HG02678 (cell line): ENCODE measurements around the gene NUDT19.
A peak's percentile ranks its signal among the peaks of the same experiment; 100 is the strongest.
"Not testable (repeated sequence)": the region's sequence is repeated elsewhere in the genome, so short reads cannot be mapped to it uniquely, and the experiment has no call there.

Experiments
- ATAC-seq: cut with Tn5 transposase; IDR thresholded peaks from one replicate; pipeline ENCODE4 v1.9.1; 2021; ENCODE audit warnings: mild to moderate bottlenecking, moderate library complexity; ENCODE audit not compliant: unreplicated experiment

The NUDT19 gene

DNA sequence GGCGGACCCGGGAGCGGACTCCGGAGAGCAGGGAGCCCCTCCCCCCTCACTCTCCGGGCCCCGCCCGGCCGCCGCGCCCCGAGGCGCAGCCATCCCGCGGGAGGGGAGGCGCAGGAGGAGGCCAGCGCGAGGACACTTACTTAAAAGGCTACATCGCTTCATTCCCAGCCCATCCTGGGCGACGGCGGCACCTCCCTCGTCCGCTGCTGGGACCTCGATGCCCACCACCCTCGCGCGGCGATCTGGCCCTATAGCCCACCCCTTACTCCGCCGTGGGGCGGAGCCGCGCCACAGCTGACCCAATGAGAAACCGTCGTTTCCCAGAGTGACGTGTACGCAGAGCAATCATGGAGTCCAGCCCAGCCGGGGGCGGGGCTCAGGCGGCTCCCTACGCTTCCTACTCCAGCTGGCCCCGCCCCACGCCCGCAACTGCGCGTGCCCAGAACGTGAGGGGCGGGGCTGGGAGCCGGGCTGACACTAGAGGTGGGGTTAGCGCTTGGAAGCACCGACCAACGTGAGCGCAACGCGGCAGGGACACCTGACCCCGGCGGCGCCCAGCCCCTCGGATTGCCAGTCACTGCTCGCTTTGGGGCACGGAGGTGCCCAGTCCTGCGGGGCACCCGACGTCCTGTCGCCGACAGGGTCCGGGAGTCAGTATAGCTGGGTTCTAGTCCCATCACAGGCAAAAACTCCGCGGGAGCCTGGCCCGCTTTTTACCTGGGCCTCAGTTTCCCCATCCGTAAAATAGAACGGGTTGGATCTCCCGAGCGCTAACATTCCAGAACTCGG is 16.5 kb upstream of the NUDT19 start, which contains the start of gene ANKRD27:
Gene ANKRD27 (minus strand): TSS at position 250 of the 789 bp plus-strand sequence. CDS start 16,165 bp downstream, outside the sequence.
- ATAC-seq, result peak; percentile 97

- ATAC-seq, result no peak
These were observed 15.9 kb upstream of the NUDT19 start, which contains the start of gene RGS9BP for GRCh38 chr19:32675720-32676185. RGS9BP (plus strand) TSS chr19:32675848; CDS start chr19:32676264, 416 bp downstream.

DNA sequence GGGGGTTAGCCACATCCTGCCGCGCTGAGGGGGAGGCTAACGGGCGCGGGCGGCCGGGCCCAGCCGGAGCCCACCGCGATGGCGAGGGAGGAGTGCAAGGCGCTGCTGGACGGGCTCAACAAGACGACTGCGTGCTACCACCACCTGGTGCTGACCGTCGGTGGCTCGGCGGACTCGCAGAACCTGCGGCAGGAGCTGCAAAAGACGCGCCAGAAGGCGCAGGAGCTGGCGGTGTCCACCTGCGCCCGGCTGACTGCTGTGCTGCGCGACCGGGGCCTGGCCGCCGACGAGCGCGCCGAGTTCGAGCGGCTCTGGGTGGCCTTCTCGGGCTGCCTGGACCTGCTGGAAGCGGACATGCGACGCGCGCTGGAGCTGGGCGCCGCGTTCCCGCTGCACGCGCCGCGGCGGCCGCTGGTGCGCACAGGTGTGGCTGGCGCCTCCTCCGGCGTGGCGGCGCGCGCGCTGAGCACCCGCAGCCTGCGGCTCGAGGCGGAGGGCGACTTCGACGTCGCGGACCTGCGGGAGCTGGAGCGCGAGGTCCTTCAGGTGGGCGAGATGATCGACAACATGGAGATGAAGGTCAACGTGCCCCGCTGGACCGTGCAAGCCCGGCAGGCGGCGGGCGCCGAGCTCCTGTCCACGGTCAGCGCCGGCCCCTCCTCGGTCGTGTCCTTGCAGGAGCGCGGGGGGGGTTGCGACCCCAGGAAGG is 15.3 kb upstream of the NUDT19 start:
- ATAC-seq, result no peak

GRCh38 chr19:32676895-32677359 is 14.7 kb upstream of the NUDT19 start:
- no peak for ATAC-seq

- ATAC-seq, result no peak
These were observed 14.0 kb upstream of the NUDT19 start for GRCh38 chr19:32677657-32678056.

DNA sequence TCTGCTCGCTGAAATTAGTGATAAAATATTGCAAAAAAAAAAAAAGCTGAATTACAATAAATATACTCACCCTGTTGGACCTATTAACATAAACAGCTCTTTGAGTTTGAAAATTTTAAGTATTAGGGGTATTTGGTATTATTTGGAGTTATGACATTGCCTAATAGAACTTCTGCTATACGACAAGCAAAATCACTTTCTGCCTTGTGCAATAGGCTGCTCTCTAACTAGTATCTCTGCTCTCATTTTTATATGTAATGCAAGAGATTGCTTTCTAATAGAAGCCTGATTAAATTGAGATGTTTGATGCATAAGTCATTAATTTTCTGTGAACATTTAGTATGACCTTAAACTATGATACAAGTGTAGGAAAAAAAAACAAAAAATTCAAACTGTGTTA is 10.6 kb upstream of the NUDT19 start:
- no peak for ATAC-seq

GRCh38 chr19:32682317-32682716 is 9.3 kb upstream of the NUDT19 start:
- no peak for ATAC-seq

GRCh38 chr19:32686847-32687475 is 4.7 kb upstream of the NUDT19 start:
- no peak for ATAC-seq

- no peak for ATAC-seq
These were observed 3.9 kb upstream of the NUDT19 start for GRCh38 chr19:32687681-32688080.

DNA sequence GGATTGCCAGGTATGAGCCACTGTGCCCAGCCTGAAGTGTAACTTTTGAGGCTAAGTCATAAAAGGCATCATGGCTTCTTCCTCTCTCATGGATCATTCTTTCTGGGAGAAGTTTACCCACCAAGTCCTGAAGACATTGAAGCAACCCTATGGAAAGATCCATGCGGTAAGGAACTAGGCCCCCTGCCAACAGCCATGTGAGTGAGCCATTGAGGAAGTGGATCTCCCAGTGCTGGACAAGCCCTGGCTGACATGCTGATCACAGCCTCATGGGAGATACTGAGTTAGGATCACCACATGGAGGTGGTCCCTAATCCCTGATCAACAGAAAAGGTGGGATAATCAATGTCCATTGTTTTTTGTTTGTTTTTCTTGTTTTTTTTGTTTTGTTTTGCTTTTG is 3.3 kb upstream of the NUDT19 start:
- ATAC-seq, result no peak

DNA sequence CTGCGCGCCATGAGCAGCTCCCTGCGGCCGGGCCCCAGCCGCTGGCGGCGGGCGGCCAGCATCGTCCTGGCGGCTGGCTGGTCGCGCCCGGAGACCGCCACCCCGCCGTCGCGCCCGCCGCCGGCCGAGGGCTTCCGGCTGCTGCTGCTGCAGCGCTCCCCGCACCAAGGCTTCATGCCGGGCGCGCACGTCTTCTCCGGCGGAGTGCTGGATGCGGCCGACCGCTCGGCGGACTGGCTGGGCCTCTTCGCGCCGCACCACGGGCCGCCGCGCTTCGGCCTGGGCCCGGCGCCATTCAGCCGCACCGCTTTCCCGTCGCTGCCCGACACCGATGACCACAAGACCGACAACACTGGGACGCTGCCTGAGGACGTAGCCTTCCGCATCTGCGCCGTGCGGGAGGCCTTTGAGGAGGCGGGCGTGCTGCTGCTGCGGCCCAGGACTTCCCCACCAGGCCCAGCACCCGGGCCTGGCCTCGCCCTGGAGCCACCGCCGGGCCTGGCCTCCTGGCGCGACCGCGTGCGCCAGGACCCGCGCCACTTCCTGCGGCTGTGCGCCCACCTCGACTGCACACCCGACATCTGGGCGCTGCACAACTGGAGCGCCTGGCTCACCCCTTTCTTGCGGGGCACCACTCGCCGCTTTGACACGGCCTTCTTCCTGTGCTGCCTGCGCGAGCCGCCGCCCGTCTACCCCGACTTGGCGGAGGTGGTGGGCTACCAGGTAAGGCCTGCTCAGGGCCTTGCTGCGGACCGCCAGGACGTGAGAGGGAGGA is 518 bp downstream of the NUDT19 start:
- peak; percentile 60 for ATAC-seq

DNA sequence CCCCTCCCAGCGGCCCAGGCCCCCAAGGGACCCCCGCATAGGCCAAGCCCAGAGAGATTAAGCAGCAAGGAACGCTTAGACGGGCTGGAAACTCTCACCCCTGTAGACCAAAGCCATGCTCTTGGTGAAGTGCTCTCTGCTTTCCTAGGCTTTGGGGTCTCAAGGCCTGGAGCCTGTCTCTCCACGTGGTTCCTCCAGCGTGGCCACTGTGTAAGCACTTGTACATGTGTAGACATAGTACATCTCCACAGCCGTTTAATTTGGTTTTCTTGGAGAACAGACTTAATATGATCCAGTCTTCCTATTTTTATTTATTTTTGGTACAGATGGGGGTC is 1.1 kb downstream of the NUDT19 start:
- ATAC-seq, result no peak

DNA sequence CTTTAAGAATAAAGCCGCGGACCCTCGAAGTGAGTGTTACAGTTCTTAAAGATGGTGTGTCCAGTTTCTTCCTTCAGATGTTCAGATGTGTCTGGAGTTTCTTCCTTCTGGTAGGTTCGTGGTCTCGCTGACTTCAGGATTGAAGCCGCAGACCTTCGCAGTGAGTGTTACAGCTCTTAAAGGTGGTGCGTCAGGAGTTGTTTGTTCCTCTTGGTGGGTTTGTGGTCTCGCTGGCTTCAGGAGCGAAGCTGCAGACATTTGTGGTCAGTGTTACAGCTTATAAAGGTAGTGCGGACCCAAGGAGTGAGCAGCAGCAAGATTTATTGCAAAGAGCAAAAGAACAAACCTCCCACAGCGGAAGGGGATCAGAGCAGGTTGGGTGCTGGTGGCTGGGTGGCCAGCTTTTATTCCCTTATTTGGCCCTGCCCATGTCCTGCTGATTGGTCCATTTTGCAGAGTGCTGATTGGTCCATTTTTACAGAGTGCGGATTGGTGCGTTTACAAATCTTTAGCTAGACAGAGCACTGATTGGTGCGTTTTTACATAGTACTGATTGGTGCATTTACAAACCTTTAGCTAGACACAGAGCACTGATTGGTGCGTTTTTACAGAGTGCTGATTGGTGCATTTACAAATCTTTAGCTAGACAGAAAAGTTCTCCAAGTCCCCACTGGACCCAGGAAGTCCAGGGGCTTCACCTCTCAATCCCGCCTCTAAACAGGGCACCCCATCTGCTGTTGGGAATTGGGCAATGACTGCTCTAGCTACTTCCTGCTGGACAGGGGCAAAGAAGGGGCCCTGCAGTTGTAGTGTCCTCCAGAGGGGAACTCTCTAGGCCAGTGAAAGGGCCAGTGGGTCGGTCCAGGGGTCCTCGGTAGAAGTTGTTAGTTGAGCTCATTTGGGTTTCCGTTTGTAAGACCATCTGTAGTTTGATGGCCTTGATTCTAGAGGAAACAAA is 1.8 kb downstream of the NUDT19 start:
- ATAC-seq, result not testable (repeated sequence)

DNA sequence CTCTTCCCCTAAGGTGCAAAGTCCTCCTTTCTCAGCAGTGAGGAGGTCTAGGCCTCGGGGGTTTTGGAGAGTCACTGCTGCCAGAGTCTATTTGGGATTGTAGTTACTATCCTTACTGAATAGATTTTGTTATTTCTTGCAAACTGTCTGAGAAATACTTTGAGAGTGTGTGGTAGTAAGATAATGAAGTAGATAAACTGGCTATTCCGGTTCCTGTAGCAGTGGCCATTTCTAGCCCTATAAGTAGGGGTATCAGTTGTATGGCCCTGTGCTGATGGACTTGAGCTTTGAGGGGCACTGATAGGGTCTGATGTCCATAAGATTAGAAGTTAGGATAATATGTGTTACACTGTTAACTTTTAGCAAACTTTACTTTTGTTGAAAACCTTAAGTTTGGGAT is 2.7 kb downstream of the NUDT19 start:
- ATAC-seq, result not testable (repeated sequence)

DNA sequence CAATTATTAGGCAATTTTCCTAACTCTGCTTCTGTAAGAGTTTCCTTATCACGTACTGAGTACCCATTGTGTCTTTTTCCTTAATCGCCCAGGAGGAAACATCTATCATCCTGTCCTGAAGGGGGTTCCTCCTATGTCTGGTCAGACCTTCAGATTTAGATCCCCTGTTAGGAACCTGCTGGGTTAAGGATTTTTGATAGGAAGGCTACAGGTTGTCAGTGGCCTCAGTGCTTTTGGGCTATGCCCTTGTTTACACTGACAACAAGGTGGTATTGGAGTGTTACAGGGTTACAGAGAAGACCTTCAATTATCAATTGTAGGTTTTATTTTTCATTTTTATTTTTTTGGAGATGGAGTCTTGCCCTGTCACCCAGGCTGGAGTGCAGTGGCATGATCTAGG is 3.2 kb downstream of the NUDT19 start:
- ATAC-seq, result not testable (repeated sequence)

DNA sequence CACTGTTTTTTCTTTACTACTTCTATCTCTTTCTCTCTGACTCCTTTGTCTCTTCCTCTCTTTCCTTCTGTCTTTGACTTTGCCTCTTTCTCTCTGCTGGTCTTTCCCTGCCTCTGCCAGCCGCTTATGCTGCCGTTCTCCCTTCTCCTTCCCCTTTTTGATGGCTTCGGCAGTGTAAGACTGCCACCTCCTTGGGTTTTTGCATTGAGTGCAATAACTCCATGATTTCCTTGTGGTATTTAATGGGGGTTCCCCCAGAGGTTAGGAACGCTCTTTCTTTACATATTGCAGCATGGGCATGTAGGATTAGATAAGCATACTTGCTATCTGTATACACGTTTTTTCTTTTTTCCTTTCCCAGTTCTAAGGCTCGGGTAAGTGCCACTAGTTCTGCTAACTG is 3.9 kb downstream of the NUDT19 start:
- not testable (repeated sequence) for ATAC-seq

DNA sequence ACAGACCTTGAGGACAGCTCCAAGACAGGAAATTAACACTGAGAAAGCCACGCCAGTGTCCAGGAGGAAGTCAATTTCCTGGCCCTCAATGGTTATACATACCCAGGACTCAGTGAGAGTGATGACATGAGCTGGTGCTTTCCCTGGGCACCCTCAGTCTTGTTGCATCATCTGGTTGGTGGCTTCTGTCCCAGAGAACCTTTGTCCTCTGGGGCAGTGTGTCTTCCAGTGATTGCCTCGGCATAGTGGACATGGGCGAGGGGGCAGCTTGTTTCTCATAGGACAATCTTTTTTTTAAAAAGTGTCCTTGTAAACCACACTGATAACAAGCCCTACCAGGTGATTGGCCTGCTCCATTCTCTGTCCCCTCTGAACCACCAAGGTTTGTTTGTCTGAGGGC is 5.2 kb downstream of the NUDT19 start:
- not testable (repeated sequence) for ATAC-seq

DNA sequence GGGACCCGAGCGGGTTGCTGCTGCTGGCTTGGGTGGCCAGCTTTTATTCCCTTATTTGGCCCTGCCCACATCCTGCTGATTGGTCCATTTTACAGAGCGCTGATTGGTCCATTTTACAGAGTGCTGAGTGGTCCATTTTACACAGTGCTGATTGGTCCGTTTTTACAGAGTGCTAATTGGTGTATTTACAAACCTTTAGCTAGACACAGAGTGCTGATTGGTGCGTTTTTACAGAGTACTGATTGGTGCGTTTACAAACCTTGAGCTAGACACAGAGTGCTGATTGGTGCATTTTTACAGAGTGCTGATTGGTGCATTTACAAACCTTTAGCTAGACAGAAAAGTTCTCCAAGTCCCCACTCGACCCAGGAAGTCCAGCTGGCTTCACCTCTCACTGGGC is 8.5 kb downstream of the NUDT19 start:
- not testable (repeated sequence) for ATAC-seq

DNA sequence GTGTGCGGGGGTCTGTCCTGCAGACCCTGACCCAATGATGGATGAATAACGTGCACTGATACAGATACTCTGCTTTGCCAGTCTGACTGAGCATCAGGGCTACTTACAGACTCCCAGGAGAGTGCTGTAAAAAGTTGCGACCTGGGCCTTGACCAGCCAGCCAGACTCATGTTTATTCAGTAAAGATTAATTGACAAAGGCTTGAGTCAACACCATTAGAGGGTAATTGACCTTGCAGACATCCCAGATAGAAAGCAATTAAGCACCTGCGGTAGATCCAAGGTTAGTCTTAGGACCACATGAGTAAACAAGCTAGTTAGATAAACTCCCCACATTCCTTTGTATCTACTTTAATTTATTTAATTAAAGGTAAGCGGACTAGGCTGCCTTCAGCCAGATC is 10.4 kb downstream of the NUDT19 start:
- no peak for ATAC-seq

DNA sequence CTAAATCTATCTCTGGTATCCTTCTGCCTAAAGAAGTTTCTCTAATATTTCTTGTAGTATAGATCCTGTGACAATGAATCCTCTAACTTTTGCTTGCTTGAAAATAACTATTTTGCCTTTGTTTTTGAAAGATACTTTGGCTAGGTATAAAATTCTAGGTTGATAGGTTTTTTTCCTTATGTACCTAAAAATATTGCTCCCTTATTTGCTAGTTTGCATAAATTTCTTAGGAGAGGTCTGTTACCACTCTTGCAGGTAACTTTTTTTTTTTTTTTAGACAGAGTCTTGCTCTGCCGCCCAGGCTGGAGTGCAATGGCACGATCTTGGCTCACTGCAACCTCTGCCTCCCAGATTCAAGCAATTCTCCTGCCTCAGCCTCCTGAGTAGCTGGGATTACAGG is 12.4 kb downstream of the NUDT19 start:
- not testable (repeated sequence) for ATAC-seq
